ENCODE data around the gene TLX2. TPM values are rescaled to one million over a fixed set of nuclear protein-coding genes. Genes with fewer than 3 reads are reported as not detected.
A peak's percentile ranks its signal among the peaks of the same experiment; 100 is the strongest.

TLX2 gene
- total and polyA plus RNA-seq, 2 of the 13 experiments (the other 11 are each of a cell fraction or from before 2014, with no cell fraction given) = 0.05 to 0.20 TPM

- TF ChIP-seq, protein P1, sequence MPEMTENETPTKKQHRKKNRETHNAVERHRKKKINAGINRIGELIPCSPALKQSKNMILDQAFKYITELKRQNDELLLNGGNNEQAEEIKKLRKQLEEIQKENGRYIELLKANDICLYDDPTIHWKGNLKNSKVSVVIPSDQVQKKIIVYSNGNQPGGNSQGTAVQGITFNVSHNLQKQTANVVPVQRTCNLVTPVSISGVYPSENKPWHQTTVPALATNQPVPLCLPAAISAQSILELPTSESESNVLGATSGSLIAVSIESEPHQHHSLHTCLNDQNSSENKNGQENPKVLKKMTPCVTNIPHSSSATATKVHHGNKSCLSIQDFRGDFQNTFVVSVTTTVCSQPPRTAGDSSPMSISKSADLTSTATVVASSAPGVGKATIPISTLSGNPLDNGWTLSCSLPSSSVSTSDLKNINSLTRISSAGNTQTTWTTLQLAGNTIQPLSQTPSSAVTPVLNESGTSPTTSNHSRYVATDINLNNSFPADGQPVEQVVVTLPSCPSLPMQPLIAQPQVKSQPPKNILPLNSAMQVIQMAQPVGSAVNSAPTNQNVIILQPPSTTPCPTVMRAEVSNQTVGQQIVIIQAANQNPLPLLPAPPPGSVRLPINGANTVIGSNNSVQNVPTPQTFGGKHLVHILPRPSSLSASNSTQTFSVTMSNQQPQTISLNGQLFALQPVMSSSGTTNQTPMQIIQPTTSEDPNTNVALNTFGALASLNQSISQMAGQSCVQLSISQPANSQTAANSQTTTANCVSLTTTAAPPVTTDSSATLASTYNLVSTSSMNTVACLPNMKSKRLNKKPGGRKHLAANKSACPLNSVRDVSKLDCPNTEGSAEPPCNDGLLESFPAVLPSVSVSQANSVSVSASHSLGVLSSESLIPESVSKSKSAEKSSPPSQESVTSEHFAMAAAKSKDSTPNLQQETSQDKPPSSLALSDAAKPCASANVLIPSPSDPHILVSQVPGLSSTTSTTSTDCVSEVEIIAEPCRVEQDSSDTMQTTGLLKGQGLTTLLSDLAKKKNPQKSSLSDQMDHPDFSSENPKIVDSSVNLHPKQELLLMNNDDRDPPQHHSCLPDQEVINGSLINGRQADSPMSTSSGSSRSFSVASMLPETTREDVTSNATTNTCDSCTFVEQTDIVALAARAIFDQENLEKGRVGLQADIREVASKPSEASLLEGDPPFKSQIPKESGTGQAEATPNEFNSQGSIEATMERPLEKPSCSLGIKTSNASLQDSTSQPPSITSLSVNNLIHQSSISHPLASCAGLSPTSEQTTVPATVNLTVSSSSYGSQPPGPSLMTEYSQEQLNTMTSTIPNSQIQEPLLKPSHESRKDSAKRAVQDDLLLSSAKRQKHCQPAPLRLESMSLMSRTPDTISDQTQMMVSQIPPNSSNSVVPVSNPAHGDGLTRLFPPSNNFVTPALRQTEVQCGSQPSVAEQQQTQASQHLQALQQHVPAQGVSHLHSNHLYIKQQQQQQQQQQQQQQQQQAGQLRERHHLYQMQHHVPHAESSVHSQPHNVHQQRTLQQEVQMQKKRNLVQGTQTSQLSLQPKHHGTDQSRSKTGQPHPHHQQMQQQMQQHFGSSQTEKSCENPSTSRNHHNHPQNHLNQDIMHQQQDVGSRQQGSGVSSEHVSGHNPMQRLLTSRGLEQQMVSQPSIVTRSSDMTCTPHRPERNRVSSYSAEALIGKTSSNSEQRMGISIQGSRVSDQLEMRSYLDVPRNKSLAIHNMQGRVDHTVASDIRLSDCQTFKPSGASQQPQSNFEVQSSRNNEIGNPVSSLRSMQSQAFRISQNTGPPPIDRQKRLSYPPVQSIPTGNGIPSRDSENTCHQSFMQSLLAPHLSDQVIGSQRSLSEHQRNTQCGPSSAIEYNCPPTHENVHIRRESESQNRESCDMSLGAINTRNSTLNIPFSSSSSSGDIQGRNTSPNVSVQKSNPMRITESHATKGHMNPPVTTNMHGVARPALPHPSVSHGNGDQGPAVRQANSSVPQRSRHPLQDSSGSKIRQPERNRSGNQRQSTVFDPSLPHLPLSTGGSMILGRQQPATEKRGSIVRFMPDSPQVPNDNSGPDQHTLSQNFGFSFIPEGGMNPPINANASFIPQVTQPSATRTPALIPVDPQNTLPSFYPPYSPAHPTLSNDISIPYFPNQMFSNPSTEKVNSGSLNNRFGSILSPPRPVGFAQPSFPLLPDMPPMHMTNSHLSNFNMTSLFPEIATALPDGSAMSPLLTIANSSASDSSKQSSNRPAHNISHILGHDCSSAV (CRISPR knock-in tag; IDR thresholded peaks at IDR 0.05; ENCODE audit: borderline replicate concordance) = no peak
- no peak; the same call in 1 of the 2 replicates for TF ChIP-seq ZNF280B (CRISPR knock-in tag; IDR thresholded peaks at IDR 0.05; ENCODE audit: borderline replicate concordance)
- TF ChIP-seq JUND (CRISPR knock-in tag; IDR thresholded peaks at IDR 0.05) = no peak
- TF ChIP-seq, protein P2, sequence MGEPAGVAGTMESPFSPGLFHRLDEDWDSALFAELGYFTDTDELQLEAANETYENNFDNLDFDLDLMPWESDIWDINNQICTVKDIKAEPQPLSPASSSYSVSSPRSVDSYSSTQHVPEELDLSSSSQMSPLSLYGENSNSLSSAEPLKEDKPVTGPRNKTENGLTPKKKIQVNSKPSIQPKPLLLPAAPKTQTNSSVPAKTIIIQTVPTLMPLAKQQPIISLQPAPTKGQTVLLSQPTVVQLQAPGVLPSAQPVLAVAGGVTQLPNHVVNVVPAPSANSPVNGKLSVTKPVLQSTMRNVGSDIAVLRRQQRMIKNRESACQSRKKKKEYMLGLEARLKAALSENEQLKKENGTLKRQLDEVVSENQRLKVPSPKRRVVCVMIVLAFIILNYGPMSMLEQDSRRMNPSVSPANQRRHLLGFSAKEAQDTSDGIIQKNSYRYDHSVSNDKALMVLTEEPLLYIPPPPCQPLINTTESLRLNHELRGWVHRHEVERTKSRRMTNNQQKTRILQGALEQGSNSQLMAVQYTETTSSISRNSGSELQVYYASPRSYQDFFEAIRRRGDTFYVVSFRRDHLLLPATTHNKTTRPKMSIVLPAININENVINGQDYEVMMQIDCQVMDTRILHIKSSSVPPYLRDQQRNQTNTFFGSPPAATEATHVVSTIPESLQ (CRISPR knock-in tag; conservative IDR thresholded peaks at IDR 0.05) = no peak
- 0 out of 2 replicates have a peak, but pooled peaks have one; percentile 28 for TF ChIP-seq ZNF335 (CRISPR knock-in tag; IDR thresholded peaks at IDR 0.05)
- TF ChIP-seq ZNF580 (CRISPR knock-in tag; IDR thresholded peaks at IDR 0.05; ENCODE audit: borderline replicate concordance, low read depth) = 0 out of 2 replicates have a peak, but pooled peaks have one; percentile 30
- no peak for TF ChIP-seq ZNF652 (CRISPR knock-in tag; IDR thresholded peaks at IDR 0.05; ENCODE audit: borderline replicate concordance, low read depth)
- no peak for TF ChIP-seq MTA3 (CRISPR knock-in tag; IDR thresholded peaks at IDR 0.05)
- peak; percentile 80; the same call in 1 of the 2 replicates for TF ChIP-seq ZNF354B (CRISPR knock-in tag; IDR thresholded peaks at IDR 0.05)
- no peak for TF ChIP-seq ZNF670 (CRISPR knock-in tag; IDR thresholded peaks at IDR 0.05; ENCODE audit: borderline replicate concordance)
- TF ChIP-seq SRF (IDR thresholded peaks at IDR 0.05; ENCODE audit: low read depth, low read length) = no peak
- no peak for TF ChIP-seq ZZZ3 (CRISPR knock-in tag; IDR thresholded peaks at IDR 0.05; ENCODE audit: borderline replicate concordance)
- no peak for TF ChIP-seq MED8 (CRISPR knock-in tag; IDR thresholded peaks at IDR 0.05; ENCODE audit: insufficient replicate concordance)
- TF ChIP-seq CENPT (CRISPR knock-in tag; IDR thresholded peaks at IDR 0.05; ENCODE audit: low read depth) = 0 out of 2 replicates have a peak, but pooled peaks have one; percentile 20
- TF ChIP-seq SMARCE1 (IDR thresholded peaks at IDR 0.05; ENCODE audit: borderline replicate concordance) = no peak
Measured at GRCh38 chr2:74497777-74498499, 16.3 kb upstream of the TLX2 start (continued).

Data from HepG2 (cell line).